Mammary epithelial cell (primary cell): ENCODE data around the gene RGMA.

Experiments used
- CTCF ChIP-seq, 2 donors: IDR thresholded peaks in 1 of 2; conservative IDR thresholded peaks in 1 of 2; 2 replicates each; pipeline ENCODE4 v1.5.1; 2011 to 2012; ENCODE audit warnings: inconsistent platforms in 2 of 2, low read length in 2 of 2, mild to moderate bottlenecking in 2 of 2, control low read depth in 1 of 2, low read depth in 1 of 2; ENCODE audit not compliant: insufficient read depth in 1 of 2; ENCODE audit errors: extremely low read depth in 1 of 2
- EZH2 ChIP-seq: IDR thresholded peaks from 2 replicates; pipeline ENCODE4 v1.6.1; 2012; ENCODE audit warnings: low read length, inconsistent platforms, borderline replicate concordance

- TF ChIP-seq CTCF (conservative IDR thresholded peaks at IDR 0.05 in 1 of 2, IDR thresholded peaks at IDR 0.05 in 1 of 2; ENCODE audit: extremely low read depth in 1 of 2, insufficient read depth in 1 of 2, low read depth in 1 of 2, low read length in 2 of 2) (no peak), EZH2 (no peak)
Observed at GRCh38 chr15:93044301-93045190, 44.5 kb downstream of the RGMA start.
